ENCODE results near the gene KAT6B. TPM values are rescaled to one million over a fixed set of nuclear protein-coding genes. Genes with fewer than 3 reads are reported as not detected.

The KAT6B gene
- total RNA-seq, 1 donor from 2014 or later: 155 TPM

GRCh38 chr10:75034714-75035258, 208.4 kb downstream of the KAT6B start:
- Mint-ChIP-seq H3K36me3 (peaks cover 27% of the 10 kb centered on the region), H3K4me1 (peaks cover 9% of the 10 kb centered on the region), H3K4me3 (no peak overlapping the region), H3K27ac (no peak overlapping the region), H3K9me3 (no peaks in the 10 kb centered on the region), H3K27me3 (ENCODE audit: low read depth) (no peaks in the 10 kb centered on the region)
- peak; percentile 33 for TF ChIP-seq CTCF (IDR thresholded peaks at IDR 0.05; ENCODE audit: unreplicated experiment)
- DNase-seq (ENCODE audit: low spot score in 2 of 2, unreplicated experiment in 2 of 2): no peak

DNA sequence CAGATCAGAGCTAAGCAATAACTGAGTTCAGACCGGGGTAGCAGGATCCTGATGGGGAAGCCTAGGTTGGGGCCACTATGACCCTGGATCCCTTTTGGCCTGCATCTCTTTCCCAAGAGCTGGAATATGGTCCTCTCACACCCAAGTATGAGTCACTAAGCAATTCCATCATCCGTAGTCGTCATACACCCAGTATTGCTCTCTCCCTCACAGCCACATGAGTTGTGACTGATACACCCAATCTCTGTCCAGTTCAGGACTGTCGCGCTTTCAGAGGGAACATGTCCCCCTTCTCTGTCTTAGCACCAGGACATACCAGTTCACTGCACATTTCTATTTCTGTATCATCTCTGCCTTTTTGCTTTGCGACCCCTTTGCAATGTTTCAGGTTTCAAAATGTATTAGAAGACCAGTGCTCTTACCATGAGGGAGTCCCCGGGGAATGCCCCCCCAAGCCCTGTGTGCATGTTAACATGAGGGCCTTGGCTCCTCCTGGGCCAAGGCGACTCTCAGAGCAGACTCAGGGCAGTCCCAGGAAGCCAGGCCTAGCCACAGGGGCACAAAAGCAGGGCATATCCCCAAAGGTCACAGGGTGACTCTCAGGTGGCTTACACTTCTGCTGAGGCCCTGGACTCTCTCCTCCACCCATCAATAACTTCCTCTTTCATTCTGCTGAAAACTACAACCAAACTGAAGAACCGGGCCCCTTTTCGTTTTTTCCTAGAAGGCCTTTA, 209.7 kb downstream of the KAT6B start:
- Mint-ChIP-seq H3K27me3 (ENCODE audit: low read depth) (no peaks in the 10 kb centered on the region), H3K27ac (no peak overlapping the region), H3K4me3 (no peak overlapping the region), H3K4me1 (peaks cover 11% of the 10 kb centered on the region), H3K9me3 (no peaks in the 10 kb centered on the region), H3K36me3 (peaks cover 13% of the 10 kb centered on the region)
- TF ChIP-seq CTCF (IDR thresholded peaks at IDR 0.05; ENCODE audit: unreplicated experiment): no peak
- DNase-seq (ENCODE audit: low spot score in 2 of 2, unreplicated experiment in 2 of 2): no peak

DNA sequence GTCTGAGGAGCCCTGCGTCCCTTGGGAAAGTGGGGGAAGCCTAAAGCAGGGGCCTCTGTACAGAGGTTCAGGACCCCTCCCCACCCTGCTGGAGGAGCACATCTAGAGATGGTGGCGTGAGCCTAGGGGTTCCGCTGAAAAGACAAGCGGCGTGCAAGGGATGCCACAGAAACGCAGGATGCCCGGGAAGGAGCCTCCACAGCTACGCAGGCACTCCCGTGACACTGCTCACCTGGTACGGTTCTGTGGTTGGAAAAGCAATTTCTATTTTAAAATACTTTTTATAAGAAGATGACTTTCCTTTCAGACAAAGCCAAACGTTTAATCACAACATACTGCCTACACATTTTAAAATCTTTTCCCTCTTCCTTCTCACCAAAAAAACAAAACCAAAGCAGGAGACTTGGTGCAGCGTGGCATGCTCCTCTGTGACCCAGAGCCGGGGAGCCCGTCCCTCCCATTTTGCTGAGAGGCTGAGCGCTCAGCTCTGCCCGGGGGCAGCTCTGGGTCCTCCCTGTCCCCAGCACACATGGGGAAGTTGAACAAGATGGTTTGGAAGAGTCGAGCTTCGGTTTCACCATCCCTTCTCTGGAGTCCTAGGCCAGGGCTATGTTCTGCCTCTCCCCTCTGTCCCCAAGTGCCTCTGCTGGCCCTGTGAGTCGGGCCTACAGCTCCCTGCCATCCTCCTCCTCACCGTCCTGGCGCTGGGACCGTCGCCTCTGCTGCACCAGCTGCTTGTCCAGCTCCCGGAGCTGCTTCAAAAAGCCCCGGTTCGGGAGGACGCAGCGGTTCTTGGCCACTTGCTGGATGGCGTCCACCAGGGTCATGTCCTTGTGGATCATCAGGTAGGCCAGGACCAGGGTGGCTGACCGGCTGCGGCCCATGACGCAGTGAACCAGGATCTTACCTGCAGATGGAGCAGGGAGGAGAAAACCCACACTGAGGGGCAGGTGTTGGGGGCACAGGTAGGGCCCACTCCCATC, 211.1 kb downstream of the KAT6B start:
- H3K9me3 Mint-ChIP-seq: no peaks in the 10 kb centered on the region
- no peak overlapping the region for H3K4me3 Mint-ChIP-seq
- H3K4me1 Mint-ChIP-seq: peaks cover 18% of the 10 kb centered on the region

GRCh38 chr10:75038335-75038734, 211.9 kb downstream of the KAT6B start:
- no peaks in the 10 kb centered on the region for H3K27me3 Mint-ChIP-seq (ENCODE audit: low read depth)
- H3K4me3 Mint-ChIP-seq: no peak overlapping the region
- no peak for DNase-seq (ENCODE audit: low spot score in 2 of 2, unreplicated experiment in 2 of 2)

More for the DNA sequence above, 211.1 kb downstream of the KAT6B start:
- no peak for TF ChIP-seq CTCF (IDR thresholded peaks at IDR 0.05; ENCODE audit: unreplicated experiment)
- no peak overlapping the region for H3K27ac Mint-ChIP-seq
- H3K36me3 Mint-ChIP-seq: peaks cover 11% of the 10 kb centered on the region
- no peak for DNase-seq (ENCODE audit: low spot score in 2 of 2, unreplicated experiment in 2 of 2)
- no peaks in the 10 kb centered on the region for H3K27me3 Mint-ChIP-seq (ENCODE audit: low read depth)

More at GRCh38 chr10:75038335-75038734, 211.9 kb downstream of the KAT6B start:
- no peak for TF ChIP-seq CTCF (IDR thresholded peaks at IDR 0.05; ENCODE audit: unreplicated experiment)
- Mint-ChIP-seq H3K36me3 (peaks cover 11% of the 10 kb centered on the region), H3K9me3 (no peaks in the 10 kb centered on the region), H3K4me1 (peaks cover 19% of the 10 kb centered on the region), H3K27ac (peak overlapping the region; percentile 73)
